SKM-1 (cell line): ENCODE data around the gene HTR3D.
"Not testable (repeated sequence)": the region's sequence is repeated elsewhere in the genome, so short reads cannot be mapped to it uniquely, and the experiment has no call there.

ENCODE experiments used
- DNase-seq: peaks from one replicate; lab custom pipeline; 2025; ENCODE audit not compliant: unreplicated experiment; lab: John Stamatoyannopoulos, UW

Gene HTR3D

DNA sequence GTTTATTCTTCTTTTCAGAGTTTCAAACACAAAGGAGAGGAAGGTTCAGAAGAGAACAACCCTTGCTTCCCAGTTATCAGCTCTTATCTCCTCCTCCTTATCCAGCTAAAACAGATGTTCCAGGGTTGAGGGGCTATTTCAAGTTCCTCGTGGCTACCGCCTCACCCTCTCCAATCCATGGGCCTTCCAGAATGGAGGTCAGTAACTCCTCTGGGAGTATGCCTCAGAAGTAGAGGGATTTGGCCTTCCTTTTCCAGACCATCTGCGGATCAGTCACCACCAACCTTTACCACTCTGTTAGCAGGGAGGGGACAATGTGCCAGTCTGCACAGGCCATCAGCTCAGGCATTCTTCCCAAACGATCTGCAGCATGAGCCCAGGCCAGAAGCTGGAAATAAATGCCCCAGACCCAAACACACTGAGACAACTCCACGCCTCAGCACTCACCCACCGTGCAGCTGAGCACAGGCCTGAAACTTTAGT lies 36.1 kb downstream of the HTR3D start:
- no peak for DNase-seq

GRCh38 chr3:184068344-184068743 lies 36.8 kb downstream of the HTR3D start:
- no peak for DNase-seq

DNA sequence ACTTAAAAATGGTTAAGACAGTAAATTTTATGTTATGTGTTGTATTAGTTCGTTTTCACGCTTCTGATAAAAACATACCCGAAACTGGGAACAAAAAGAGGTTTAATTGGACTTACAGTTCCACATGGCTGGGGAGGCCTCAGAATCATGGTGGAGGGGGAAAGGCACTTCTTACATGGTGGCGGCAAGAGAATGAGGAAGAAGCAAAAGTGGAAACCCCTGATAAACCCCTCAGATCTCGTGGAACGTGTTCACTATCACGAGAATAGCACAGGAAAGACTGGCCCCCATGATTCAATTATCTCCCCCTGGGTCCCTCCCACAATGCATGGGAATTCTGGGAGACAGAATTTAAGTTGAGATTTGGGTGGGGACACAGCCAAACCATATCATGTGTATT lies 39.6 kb downstream of the HTR3D start:
- not testable (repeated sequence) for DNase-seq

- DNase-seq = no peak
Measured at GRCh38 chr3:184073621-184074020, 42.1 kb downstream of the HTR3D start.

DNA sequence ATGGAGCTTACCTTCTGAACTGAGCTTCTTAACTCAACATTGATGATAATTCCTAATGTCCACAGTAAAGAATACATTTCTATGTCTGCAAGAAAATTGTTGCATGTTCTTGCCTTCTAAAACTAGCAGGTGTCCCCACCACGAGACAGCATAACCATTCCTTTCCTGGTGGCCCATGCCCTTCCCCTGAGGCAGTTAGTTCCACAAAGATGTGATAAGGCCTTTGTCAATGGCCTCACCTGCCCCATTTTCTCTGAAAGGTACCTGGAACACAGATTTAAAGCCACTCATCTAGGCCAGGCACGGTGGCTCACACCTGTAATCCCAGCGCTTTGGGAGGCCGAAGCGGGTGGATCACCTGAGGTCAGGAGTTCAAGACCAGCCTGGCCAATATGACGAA lies 44.4 kb downstream of the HTR3D start:
- DNase-seq = no peak

- DNase-seq = no peak
Measured at GRCh38 chr3:184077881-184078280, 46.3 kb downstream of the HTR3D start.

DNA sequence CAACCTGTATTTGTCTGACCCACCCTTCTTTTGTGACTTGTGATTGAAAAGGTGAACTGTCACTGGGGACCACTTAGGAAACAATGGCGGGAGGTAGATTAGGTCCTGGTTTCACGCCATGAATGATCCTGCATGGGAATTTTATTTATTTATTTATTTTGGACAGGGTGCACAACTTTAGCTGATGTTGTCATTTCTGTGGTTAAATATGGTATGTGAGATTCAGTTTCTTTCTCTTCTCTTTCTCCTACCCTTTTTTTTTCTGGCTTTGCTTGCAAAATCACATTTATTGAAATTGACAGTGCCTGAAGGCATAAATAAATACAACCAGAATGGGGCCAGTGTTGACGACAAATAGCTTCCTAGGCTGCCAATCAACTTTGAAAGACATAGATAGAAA lies 47.3 kb downstream of the HTR3D start:
- DNase-seq = no peak

- no peak for DNase-seq
Measured at GRCh38 chr3:184081116-184081830, 49.7 kb downstream of the HTR3D start.

- no peak for DNase-seq
Measured at GRCh38 chr3:184082034-184082433, 50.5 kb downstream of the HTR3D start.

DNA sequence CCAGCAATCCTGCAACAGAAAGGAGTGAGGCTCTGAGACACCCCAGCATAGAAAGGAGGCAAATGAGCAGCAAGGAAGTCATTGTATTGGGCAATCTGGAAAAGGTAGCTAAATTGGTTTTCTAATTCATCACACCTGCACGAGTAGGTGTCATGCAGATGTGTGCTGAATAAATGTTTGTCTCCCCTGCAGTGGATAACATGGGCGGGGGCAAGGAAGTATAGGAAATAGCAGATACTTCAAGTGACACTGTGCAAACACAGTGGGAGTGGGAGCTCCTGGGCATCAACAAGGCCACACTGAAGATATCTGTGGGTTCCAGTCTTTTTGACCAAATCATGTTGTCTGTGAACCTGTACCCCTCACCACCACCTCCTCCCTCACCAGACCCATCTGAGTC lies 50.9 kb downstream of the HTR3D start:
- DNase-seq = no peak

DNA sequence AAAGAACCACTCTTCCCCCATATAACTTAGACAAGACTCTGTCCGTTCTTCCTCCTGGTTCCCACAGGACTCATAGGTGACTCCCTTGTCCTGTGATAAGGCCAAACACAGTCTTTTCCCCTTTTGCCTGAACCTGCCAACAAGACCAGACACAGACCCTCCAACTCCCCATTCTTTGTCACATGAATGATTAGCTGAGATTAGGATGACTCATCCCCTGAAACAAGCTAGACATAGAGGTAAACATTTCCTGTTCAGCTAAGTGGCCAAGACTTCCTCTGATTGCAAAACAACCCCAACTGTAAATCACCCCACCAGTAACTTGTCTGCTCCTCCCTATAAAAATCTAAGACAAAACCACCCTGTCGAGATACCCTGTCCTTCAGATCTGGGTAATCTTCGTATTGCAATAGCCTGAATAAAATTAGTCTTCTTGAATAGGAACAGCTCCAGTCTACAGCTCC lies 53.9 kb downstream of the HTR3D start:
- no peak for DNase-seq
